Renal pelvis (tissue), 12 donors: ENCODE measurements around the gene SMC3. TPM values are rescaled to one million over a fixed set of nuclear protein-coding genes. Genes with fewer than 3 reads are reported as not detected.
"Not testable (repeated sequence)": the region's sequence is repeated elsewhere in the genome, so short reads cannot be mapped to it uniquely, and the experiment has no call there.

ENCODE experiments used
- DNase-seq: peaks from one replicate; pipeline ENCODE4 v3.0.0-alpha.2; 2013
- long read RNA-seq, 16 experiments: transcript quantifications; one replicate each; lab custom pipeline, GENCODE V29; 2026
- polyA plus RNA-seq, 3 donors: library from polyadenylated mRNA; unstranded; fragments of 120-200 nt; gene quantifications; one replicate each; pipeline ENCODE4 v1.2.1, GENCODE V29; 2013; ENCODE audit not compliant: insufficient read length in 3 of 3

The SMC3 gene
- 10 to 100 TPM; 80.3 to 90.5 (median 87.3) TPM for polyA plus RNA-seq
- long read RNA-seq, donor 1, full-length matches to known transcripts, result 1 of 22 reads
- long read RNA-seq, donor 1, partial matches to known transcripts, result 21 of 22 reads
- long read RNA-seq, donor 1, other reads (novel, unspliced or antisense), result 0 of 22 reads
- long read RNA-seq, donor 2, full-length matches to known transcripts, result 7 of 53 reads
- long read RNA-seq, donor 2, partial matches to known transcripts, result 46 of 53 reads
- long read RNA-seq, donor 2, other reads (novel, unspliced or antisense), result 0 of 53 reads
- long read RNA-seq, donor 3, partial matches to known transcripts, result 32 of 32 reads
- long read RNA-seq, donor 3, other reads (novel, unspliced or antisense), result 0 of 32 reads
- long read RNA-seq, donor 4, full-length matches to known transcripts, result 1 of 23 reads
- long read RNA-seq, donor 4, partial matches to known transcripts, result 22 of 23 reads
- long read RNA-seq, donor 4, other reads (novel, unspliced or antisense), result 0 of 23 reads
- long read RNA-seq, donor 5, partial matches to known transcripts, result 11 of 11 reads
- long read RNA-seq, donor 5, other reads (novel, unspliced or antisense), result 0 of 11 reads
- long read RNA-seq, donor 6, full-length matches to known transcripts, result 3 of 52 reads
- long read RNA-seq, donor 6, partial matches to known transcripts, result 49 of 52 reads
- long read RNA-seq, donor 6, other reads (novel, unspliced or antisense), result 0 of 52 reads
- long read RNA-seq, donor 7, full-length matches to known transcripts, result 1 of 47 reads
- long read RNA-seq, donor 7, partial matches to known transcripts, result 46 of 47 reads
- long read RNA-seq, donor 7, other reads (novel, unspliced or antisense), result 0 of 47 reads
- long read RNA-seq, donor 8, partial matches to known transcripts, result 13 of 13 reads
- long read RNA-seq, donor 8, other reads (novel, unspliced or antisense), result 0 of 13 reads
- long read RNA-seq, donor 9, full-length matches to known transcripts, result 3 of 45 reads
- long read RNA-seq, donor 9, partial matches to known transcripts, result 42 of 45 reads
- long read RNA-seq, donor 9, other reads (novel, unspliced or antisense), result 0 of 45 reads
- long read RNA-seq, donor 10, partial matches to known transcripts, result 42 of 42 reads
- long read RNA-seq, donor 10, other reads (novel, unspliced or antisense), result 0 of 42 reads
- long read RNA-seq, donor 11, partial matches to known transcripts, result 19 of 19 reads
- long read RNA-seq, donor 11, other reads (novel, unspliced or antisense), result 0 of 19 reads
- long read RNA-seq, donor 12, full-length matches to known transcripts, result 4 of 83 reads
- long read RNA-seq, donor 12, partial matches to known transcripts, result 79 of 83 reads
- long read RNA-seq, donor 12, other reads (novel, unspliced or antisense), result 0 of 83 reads
- long read RNA-seq, donor 13, partial matches to known transcripts, result 14 of 14 reads
- long read RNA-seq, donor 13, other reads (novel, unspliced or antisense), result 0 of 14 reads
- long read RNA-seq, donor 14, result 0 reads
- long read RNA-seq, donor 15, full-length matches to known transcripts, result 4 of 36 reads
- long read RNA-seq, donor 15, partial matches to known transcripts, result 32 of 36 reads
- long read RNA-seq, donor 15, other reads (novel, unspliced or antisense), result 0 of 36 reads
- long read RNA-seq, donor 16, full-length matches to known transcripts, result 3 of 54 reads
- long read RNA-seq, donor 16, partial matches to known transcripts, result 51 of 54 reads
- long read RNA-seq, donor 16, other reads (novel, unspliced or antisense), result 0 of 54 reads

DNA sequence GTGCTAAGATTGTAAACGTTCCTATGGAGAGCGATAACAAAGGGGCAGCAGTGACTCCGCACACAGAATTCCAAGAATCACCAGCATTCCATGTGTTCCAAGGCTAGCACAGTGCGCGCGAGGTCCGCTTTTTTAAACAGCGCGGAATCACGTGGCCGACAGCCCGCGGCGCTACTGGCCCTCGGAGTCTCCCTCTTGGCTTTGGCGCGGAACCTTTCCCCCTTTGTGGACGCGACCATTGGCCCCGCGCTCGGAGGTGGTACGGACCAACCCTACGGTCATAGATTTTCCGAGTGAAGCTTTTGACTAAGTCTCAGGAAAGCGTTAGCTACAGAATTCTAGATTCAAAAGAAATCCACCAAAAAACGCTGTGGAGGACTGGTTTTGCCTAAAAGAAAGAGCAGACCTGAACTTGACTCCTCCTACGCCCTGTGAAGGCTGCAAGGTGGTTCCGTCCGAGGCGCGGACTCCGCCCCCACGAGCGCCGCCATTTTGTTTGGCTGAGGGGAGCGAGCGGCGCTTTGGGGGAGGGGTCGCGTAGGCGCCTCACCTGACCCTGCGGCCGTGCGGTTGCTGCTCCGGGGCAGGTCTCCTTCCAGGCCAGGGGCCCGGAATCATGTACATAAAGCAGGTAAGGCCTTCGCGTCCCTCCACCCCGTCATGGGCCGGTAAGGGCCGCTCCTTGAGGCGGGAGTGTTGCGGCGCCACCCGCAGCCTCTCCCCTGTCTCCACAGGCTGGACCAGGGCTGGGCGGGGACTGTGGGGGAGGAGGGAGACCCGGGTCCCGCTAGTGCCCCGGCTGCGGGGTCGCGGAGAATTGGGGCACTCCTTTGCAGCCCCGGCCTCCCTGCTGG is at the start of gene SMC3:
SMC3 (plus strand) TSS at position 495 of the 854 bp plus-strand sequence; CDS start at position 617, 122 bp downstream.
- DNase-seq, result peak; percentile 94

DNA sequence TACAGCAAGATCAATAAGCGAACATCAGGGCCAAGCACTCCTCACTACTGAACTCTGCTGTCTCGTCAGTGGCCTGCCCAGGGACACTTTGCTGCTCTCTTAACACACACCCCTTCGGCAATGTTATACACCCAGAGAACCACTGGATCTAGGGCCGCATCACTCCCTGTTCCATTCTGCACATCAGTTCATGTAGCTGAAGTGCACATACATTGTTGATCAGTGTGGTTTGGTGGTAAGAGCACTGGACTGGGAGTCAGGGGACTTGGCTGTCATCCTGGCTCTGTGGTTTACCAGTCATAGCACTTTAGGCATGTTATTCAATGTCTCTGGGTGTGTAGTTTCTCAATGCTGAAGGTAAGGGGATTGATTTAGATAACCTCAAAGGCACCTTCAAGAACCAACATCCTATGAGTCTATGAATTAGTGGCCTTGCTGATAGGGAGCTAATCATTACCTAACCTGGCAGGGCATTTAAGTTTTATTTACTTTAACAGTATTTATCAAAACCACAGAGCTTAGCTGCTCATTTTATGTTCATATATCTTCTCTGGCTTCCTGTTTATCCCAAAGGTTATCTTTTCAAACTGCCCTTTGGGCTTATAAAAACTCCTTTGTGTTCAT is 45.0 kb upstream of the SMC3 start:
- DNase-seq, result no peak

DNA sequence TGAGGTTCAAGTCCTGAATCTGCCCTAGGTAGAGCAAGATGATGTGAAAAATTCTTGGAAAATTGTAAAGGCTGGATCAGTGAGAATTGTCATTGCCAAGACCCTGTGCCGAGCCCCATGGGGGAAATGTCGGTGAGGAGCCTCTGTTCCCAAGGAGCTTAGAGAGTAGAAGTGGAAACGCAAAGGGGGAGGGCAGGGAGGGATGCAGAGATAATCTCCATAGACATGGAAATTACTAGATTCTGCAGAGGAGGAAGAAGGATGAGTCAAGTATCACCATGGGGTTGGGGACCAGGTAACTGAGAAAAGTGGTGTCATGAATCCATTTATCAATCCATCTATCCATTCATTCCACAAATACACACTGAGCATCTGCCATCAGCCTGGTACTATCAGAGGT is 43.8 kb upstream of the SMC3 start:
- no peak for DNase-seq

DNA sequence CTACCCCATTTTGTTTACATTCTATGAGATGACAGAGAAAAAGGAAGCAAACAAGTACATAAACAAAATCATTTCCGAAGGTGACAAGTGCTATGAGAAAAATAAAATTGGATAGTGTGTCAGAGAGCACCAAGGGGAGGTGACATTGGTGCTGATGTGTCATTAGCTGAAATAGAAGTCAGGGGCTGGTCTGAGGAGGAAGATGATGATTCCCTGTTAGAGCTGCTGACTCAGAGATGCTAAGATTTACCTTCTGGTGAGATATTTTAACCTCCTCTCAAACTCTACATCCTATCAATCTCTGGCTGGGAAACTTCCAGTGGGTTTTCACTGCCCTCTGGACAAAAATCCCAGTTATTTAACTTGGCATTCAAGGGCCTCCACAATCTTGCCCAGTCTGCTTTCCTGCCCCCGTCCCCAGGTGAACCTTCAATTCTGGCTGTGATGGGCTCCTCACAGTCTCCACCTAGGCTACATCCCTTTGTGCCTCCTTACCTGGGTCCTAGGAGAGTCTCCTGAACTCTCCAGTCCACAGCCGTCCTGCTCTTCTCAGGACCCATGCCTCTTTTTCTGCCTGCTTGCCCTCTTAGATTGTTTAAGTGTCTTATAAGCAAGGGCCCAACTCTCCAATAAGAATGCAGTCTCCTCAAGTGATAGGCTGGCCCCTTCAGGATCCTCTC is 43.2 kb upstream of the SMC3 start:
- no peak for DNase-seq

DNA sequence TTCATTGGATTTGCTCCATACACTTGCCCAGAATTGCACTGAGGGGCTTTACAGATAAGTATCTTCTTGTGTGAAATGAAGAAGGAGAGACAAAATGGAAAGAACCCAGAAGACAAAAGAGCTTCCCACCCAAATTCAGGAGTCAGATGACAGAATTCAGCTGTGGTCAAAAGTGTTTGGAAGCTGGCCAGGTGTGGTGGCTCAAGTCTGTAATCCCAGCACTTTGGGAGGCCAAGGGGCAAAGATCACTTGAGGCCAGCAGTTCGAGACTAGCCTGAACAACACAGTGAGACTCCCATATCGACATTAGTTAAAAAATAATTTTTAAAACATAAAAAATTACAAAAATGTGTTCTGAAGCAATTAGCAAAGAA is 42.6 kb upstream of the SMC3 start:
- no peak for DNase-seq

DNA sequence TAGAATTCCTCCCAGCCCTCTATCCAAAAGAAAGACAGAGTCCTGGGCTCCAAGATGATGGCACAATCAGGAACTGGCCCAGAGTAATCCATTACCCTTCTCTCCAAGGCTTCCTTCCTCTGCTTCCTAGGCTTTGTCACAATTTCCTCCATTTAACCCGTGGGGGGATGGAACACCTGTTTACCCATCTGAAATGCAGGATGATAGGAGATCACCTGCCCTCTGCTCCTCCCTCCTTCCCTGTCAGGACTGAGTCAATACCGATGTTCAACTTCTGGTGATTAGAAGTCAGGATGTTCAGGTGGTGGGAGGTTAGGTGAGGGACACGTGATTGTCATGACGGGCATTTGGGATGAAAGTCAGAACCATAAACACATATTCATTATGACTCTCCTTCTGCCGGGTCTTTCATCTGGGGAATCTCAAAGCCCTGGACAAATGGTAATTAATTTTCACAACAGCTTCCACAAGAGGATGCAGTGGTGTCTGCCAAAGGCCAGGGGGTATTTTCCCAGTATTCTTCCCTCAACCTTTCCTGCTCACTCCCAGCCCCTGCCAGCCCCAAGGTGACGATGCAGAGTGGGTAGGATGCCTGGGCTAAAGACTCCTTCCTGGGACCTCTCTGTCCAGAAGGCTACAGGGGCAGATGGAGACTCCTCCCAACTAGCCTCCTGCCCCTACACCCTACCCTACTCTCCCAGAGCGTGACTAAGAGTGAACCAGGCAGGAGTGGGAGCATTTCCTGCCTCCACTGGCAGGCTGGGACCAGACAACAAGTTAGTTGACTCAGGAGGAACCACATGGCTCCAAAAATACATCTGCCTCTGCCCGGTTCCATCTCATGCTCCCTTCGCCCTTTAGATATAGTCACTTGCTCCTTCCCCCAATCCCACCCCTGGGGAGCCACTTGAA is 41.9 kb upstream of the SMC3 start:
- DNase-seq, result no peak

DNA sequence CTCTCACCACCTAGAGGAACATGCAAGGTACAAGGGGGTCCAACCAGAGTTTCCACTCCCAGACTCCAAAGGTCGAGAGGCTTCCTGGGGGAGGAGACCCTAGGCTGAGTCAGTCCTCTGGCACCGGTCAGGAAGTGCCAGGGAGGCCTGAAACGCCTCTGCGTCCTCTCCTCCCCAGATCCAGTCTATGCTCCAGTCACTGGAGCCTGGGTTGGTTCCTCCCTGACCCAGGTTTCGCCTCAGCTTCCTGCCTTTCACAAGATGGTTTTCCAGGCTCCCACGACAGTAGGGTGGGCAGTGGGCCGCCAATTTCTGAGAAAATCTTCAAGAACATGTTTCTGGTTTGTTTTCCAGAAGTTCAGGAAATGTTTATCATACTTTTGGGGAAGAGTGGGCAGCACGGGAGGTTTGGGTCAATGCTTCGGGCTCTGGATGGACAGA is 39.7 kb upstream of the SMC3 start:
- no peak for DNase-seq

DNA sequence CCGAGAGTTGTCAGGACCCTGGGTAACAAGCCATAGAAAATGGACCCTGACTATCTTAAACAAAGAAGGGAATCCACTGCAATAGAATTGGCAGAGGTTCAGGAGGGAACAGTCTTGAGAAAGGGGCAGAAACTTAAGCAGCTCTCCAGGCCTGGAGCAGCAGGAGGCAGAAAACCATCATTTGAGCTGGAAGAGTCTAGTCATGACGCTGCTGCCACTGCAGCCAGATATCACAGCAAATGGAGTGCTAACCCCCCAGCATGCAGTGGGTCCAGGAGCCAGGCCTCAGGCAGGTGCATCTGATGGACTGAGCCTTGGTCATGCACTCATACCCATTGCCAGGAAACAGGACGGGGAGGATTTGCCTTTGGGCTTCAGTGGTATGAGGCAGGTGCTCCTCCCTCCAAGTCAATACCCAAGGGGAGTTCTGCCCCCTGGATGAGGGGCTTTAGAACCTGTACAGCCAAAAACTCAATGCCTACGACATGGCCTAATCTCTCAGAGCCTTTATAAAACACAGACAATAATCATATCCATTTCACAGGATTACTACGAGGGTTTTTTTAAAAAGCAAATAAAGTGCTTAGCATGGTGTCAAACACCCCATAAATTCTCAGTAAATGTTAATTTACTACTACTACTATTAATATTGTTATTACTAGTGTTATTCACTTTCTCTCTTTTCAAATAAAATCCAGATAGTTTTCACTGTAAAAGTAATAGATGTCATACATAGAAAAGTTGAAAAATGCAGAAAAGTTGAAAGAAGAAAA is 39.1 kb upstream of the SMC3 start:
- no peak for DNase-seq

DNA sequence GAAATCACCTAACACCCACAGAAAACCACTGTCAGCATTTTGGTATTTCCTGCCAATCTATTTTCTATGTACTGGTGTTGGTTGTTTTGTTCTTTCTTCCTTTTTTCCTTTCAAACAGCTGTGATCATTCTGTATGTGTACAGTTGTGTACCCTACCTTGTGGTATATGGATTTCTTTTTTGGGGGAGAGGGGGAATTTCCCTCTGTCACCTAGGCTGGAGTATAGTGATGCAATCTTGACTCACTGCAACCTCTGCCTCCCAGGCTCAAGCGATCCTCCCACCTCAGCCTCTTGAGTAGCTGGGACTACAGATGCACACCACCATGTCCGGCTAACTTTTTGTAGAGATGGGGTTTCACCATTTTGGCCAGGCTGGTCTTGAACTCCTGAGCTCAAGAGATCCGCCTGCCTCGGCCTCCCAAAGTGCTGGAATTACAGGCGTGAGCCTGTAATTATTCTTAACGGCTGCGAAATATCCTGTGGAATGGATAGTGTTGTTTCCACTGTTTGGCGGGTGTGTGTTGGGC is 38.4 kb upstream of the SMC3 start:
- DNase-seq, result not testable (repeated sequence)

DNA sequence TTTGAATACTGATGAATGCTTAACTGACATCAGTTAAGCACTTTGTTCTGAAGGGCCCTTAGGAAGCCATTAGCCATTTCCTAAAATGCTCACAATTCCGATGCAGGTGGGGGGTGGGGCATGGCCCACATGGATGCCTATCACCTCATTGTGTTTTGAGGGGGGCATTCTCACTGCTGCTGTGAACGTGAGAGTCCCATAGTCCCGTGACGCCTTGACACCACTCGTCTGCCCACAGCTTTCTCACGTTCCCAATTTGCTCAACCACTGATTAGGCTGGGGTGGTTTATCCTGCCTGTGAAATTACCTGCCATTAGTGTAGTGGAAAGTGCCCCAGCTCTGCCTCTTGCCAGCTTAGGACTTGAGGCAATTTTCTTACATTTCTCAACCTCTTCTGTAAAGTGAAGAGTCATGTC is 37.9 kb upstream of the SMC3 start:
- no peak for DNase-seq

DNA sequence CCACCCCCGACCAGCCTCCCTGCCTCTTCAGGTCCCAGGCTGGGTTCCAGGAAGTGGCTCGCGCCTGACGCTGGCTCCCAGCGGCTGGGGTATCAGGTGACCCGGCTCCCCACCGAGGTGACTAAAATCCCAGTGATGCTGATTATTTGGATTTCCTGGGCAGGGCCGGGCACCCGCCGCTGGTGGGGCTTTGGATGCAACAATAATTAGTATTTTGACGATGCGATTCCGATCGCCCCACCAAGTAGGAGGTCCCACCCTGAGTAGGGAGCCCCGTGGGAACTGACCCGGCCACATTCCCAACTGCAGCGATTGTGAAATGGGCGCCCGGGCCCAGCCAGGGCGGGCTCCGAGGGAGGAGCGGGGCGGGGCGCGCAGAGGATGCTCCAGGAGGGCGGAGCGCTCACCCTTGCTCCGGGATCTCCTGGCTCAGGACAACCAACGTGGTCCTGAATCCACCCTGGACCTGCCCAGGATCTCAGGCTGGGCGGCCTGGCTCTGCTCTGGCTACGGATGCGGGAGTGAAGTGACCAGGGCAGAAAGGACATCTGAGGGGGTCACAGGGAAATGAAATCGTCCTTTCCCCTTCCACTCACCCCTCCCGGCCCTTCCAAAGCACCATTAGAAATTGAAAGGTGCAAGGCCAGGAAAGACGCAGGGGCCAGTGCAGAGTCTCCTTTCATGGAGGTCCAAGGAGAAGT is 37.2 kb upstream of the SMC3 start:
- DNase-seq, result peak; percentile 26

DNA sequence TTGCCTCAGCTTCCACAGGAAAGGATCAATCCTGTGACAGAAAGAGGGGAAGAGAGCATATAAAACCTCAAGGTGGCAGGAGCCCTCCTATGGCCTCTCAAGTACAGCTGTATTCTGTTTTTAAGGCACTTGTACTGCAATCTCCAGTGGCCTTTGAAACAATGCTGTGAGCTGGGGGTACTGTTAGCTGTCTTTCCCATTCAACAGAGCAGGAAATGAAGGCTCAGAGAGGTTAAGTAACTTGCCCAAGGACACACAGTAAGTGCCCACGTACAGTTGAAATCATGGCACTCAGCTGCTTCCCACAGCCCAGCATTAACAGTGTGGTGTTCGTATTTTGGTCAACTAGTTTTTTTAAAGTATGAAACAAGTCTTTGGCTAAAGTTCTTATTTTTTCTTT is 35.8 kb upstream of the SMC3 start:
- DNase-seq, result no peak

DNA sequence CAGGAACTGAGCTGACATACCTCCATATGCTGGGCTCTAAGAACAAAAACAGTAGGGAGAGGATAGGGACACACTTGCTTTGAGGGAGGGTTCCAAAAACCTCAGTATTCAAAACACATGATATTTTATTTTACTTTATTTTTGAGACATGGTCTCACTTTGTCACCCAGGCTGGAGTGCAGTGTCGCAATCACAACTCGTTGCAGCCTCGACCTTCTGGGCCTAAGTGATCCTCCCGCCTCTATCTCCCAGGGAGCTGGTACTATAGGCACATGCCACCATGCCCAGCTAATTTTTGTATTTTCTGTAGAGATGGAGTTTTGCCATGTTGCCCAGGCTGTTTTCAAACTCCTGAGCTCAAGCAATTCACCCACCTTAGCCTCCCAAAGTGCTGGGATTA is 34.9 kb upstream of the SMC3 start:
- DNase-seq, result not testable (repeated sequence)

DNA sequence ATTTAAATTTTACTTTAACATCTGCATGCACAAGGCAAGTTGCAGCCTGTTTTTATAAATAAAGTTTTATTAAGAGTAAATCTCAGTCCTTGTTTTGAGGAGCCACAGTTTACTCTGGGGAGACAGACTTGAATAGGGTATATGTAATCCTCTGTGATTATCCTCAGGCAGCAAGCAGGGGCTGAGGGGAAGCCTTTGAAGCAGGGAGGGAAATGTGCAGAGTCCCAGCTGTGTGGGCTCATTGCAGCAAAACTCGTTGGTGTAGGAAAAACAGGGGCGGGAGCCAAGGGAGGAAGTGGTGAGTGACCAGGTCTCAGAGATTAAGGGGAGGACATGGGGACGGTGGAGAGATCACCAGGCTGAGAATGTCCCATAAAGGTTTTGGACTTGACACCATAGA is 34.3 kb upstream of the SMC3 start:
- no peak for DNase-seq

DNA sequence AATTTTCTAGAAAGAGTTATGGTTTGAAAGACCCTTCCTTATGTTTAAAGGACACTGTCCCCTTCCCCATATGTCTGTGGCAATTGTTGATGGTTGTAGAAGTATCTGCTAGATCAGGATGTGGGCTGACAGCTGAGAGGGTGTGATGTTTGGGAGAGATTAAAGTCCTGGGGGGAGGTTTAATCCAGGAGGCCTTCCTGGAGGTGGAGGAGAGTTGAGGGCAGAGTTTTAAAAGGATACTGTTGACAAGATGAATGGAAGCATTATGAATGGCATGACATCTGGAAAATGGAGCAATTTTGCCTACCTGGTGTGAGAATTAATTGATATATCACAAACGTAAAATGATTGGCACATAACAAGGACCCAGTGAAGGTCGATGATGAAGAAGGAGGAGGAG is 32.9 kb upstream of the SMC3 start:
- DNase-seq, result no peak
